IMR-90 (cell line): ENCODE measurements around the gene PATJ.

Experiments used
- CEBPB ChIP-seq: IDR thresholded peaks from 2 replicates; pipeline ENCODE4 v1.6.1; 2012; ENCODE audit warnings: low read depth, low read length, improper control_type of control experiment
- CTCF ChIP-seq: conservative IDR thresholded peaks from 2 replicates; pipeline ENCODE4 v1.5.1; 2012; ENCODE audit warnings: mild to moderate bottlenecking, low read depth, low read length, improper control_type of control experiment
- ELK1 ChIP-seq: fragments of 150-350 bp; IDR thresholded peaks from 2 replicates; pipeline ENCODE4 v1.6.1; 2016; ENCODE audit warnings: low read depth, mild to moderate bottlenecking, low read length, moderate library complexity, borderline replicate concordance
- POLR2A ChIP-seq: IDR thresholded peaks from 2 replicates; pipeline ENCODE4 v1.6.1; 2012; ENCODE audit warnings: mild to moderate bottlenecking, low read depth, low read length
- SMC3 ChIP-seq: fragments of 150-350 bp; IDR thresholded peaks from 2 replicates; pipeline ENCODE4 v1.6.1; 2016; ENCODE audit warnings: low read depth, mild to moderate bottlenecking, antibody characterized with exemption, low read length, moderate library complexity

- TF ChIP-seq CEBPB (no peak), CTCF (no peak), POLR2A (no peak), ELK1 (no peak), SMC3 (no peak)
Measured at GRCh38 chr1:62177621-62178020, 435.3 kb downstream of the PATJ start.
